ENCODE results near the gene FHL2. TPM values are rescaled to one million over a fixed set of nuclear protein-coding genes. Genes with fewer than 3 reads are reported as not detected.

Gene FHL2
- total and polyA plus RNA-seq, 9 of the 15 experiments (the other 6 are each of a cell fraction or from before 2014, with no cell fraction given), result 7.5 to 33.1 (median 23.9) TPM

- no peaks in the 10 kb centered on the region for H3K9me3 ChIP-seq (replicated peaks; ENCODE audit: control insufficient read depth, insufficient read depth, low read depth, low read length)
- H3K27ac ChIP-seq (ENCODE audit: extremely low read depth, low read depth, low read length), result no peak overlapping the region
- H2AFZ ChIP-seq (ENCODE audit: low read depth, low read length), result no peak overlapping the region
- H3K4me2 ChIP-seq (ENCODE audit: insufficient read depth, low read length), result no peak overlapping the region
- BruUV-seq (replicated peaks), result no TSS peak
- ATAC-seq, result no peak
- FAIRE-seq, result no peak
- in situ Hi-C loops (cut with MboI), result no loop called here
- no peaks in the 10 kb centered on the region for H4K20me1 ChIP-seq (replicated peaks; ENCODE audit: control insufficient read depth, insufficient read depth, low read length)
- CTCF ChIA-PET (ENCODE audit: low intra/inter-chr PET ratio), result no interaction called here
- H3K9ac ChIP-seq (ENCODE audit: insufficient read depth in 1 of 2, low read depth in 2 of 2, low read length in 2 of 2), result no peak overlapping the region
- POLR2A ChIA-PET, result interaction anchor here (0.6 kb wide), 1 partner anchor 82 kb away, joined by 3 read pairs; no protein-coding TSS in a partner anchor
- H3K9me1 ChIP-seq (ENCODE audit: control insufficient read depth, insufficient read depth, low read length), result no peaks in the 10 kb centered on the region
- 14% methylated on average over 2 of the region's 2 CpGs for WGBS (ENCODE audit: insufficient coverage, low coverage, missing lambda C conversion rate)
- TF ChIP-seq ZEB2 (IDR thresholded peaks at IDR 0.05) (no peak), MLX (CRISPR knock-in tag; conservative IDR thresholded peaks at IDR 0.05) (no peak), NFYB (IDR thresholded peaks at IDR 0.05; ENCODE audit: extremely low read depth, insufficient read length) (no peak), FOXK2 (conservative IDR thresholded peaks at IDR 0.05 in 1 of 2, IDR thresholded peaks at IDR 0.05 in 1 of 2; ENCODE audit: low read depth in 2 of 2) (no peak), SRSF3 (IDR thresholded peaks at IDR 0.05; ENCODE audit: insufficient read depth, low read length) (no peak), ZKSCAN1 (IDR thresholded peaks at IDR 0.05; ENCODE audit: low read depth, low read length) (no peak), U2AF2 (optimal IDR thresholded peaks at IDR 0.05; ENCODE audit: low read depth, low read length) (no peak), YBX1 (IDR thresholded peaks at IDR 0.05) (no peak), CAMTA2 (CRISPR knock-in tag; conservative IDR thresholded peaks at IDR 0.05) (no peak)
- intact Hi-C loops (cut with micrococcal nuclease), result no loop called here
- H3K79me2 ChIP-seq (ENCODE audit: control insufficient read depth, insufficient read depth, low read length), result no peaks in the 10 kb centered on the region
- no peaks in the 10 kb centered on the region; a peak in 1 of 5 replicates for H3K27me3 ChIP-seq (ENCODE audit: control insufficient read depth in 2 of 2, insufficient read depth in 2 of 2, low read length in 2 of 2)
- H3K4me3 ChIP-seq, result no peak overlapping the region
- peaks cover 0 to 7% of the 10 kb centered on the region in 2 experiments; a peak in 3 of 5 replicates for H3K4me1 ChIP-seq (replicated peaks in 1 of 2; ENCODE audit: control insufficient read depth in 2 of 2, insufficient read depth in 2 of 2, low read length in 2 of 2)
- H3K36me3 ChIP-seq (ENCODE audit: control insufficient read depth, insufficient read depth, low read length), result no peaks in the 10 kb centered on the region
- DNase-seq (ENCODE audit: extremely low read depth in 1 of 4, low spot score in 3 of 4), result no peak
These were observed 33.2 kb upstream of the FHL2 start for GRCh38 chr2:105432044-105432399.
